HepG2 (cell line): ENCODE results near the gene LIPC. TPM values are rescaled to one million over a fixed set of nuclear protein-coding genes. Genes with fewer than 3 reads are reported as not detected.
A peak's percentile ranks its signal among the peaks of the same experiment; 100 is the strongest.

Experiments used
- ARNT ChIP-seq: fragments of 450-650 bp; IDR thresholded peaks from 2 replicates; pipeline ENCODE4 v1.6.1; 2017
- CEBPB ChIP-seq: IDR thresholded peaks from 2 replicates; pipeline ENCODE4 v1.6.1; 2011; ENCODE audit warnings: low read depth, low read length, improper control_type of control experiment, borderline replicate concordance
- FOSL2 ChIP-seq: sonication (generic); formaldehyde crosslinking; IDR thresholded peaks from 2 replicates; pipeline ENCODE4 v1.4.0; 2020; ENCODE audit warnings: missing genetic modification reagents
- GABPB1 ChIP-seq: IDR thresholded peaks from 2 replicates; pipeline ENCODE4 v1.6.1; 2016; ENCODE audit warnings: mild to moderate bottlenecking, missing genetic modification reagents, moderate library complexity, missing compliant biosample characterization
- GFI1 ChIP-seq: sonication (generic); formaldehyde crosslinking; IDR thresholded peaks from 2 replicates; pipeline ENCODE4 v1.5.0; 2020; ENCODE audit warnings: missing genetic modification reagents, mild to moderate bottlenecking, borderline replicate concordance
- ISL2 ChIP-seq: sonication (generic); formaldehyde crosslinking; IDR thresholded peaks from 2 replicates; pipeline ENCODE4 v1.5.0; 2020; ENCODE audit warnings: missing genetic modification reagents
- NCOA2 ChIP-seq: sonication (generic); formaldehyde crosslinking; IDR thresholded peaks from 2 replicates; pipeline ENCODE4 v1.8.0; 2022; ENCODE audit warnings: inconsistent platforms
- RBAK ChIP-seq: sonication (generic); formaldehyde crosslinking; IDR thresholded peaks from 2 replicates; pipeline ENCODE4 v1.5.1; 2020; ENCODE audit warnings: mild to moderate bottlenecking, missing genetic modification reagents
- TEAD3 ChIP-seq: optimal IDR thresholded peaks from 2 replicates; pipeline ENCODE3; 2016; ENCODE audit warnings: borderline replicate concordance
- ZNF292 ChIP-seq: sonication (generic); formaldehyde crosslinking; IDR thresholded peaks from 2 replicates; pipeline ENCODE4 v1.8.1; 2022; ENCODE audit warnings: mild to moderate bottlenecking, low read depth, missing genetic modification reagents, borderline replicate concordance
- ZNF382 ChIP-seq: sonication (generic); formaldehyde crosslinking; IDR thresholded peaks from 2 replicates; pipeline ENCODE4 v1.5.0; 2020; ENCODE audit warnings: missing genetic modification reagents, mild to moderate bottlenecking, borderline replicate concordance
- ZNF557 ChIP-seq: sonication (generic); formaldehyde crosslinking; IDR thresholded peaks from 2 replicates; pipeline ENCODE4 v1.4.0; 2020; ENCODE audit warnings: missing genetic modification reagents
- polyA plus RNA-seq, 8 experiments: library from polyadenylated mRNA; depleted of rRNA in 3 of 8; stranded (reverse) in 7 of 8; unstranded in 1 of 8; fragments of >200 nt; fragmentation: Illumina TruSeq in 4 of 8; extraction: Trizol in 4 of 8; gene quantifications; 2 replicates each; pipeline versions ENCODE4 v1.2.1 to v1.2.3, GENCODE V29; 2011 to 2016; ENCODE audit warnings: low read depth in 4 of 8, missing spikeins in 1 of 8, mixed read lengths in 1 of 8; ENCODE audit not compliant: insufficient read depth in 1 of 8
- total RNA-seq, 5 experiments: library from RNA; depleted of rRNA; stranded (reverse); fragments of >200 nt; fragmentation: Illumina TruSeq; extraction: Trizol; gene quantifications; 2 replicates each; pipeline ENCODE4 v1.2.3, GENCODE V29; 2016; ENCODE audit warnings: low read depth in 1 of 5
- TF ChIP-seq, protein P1 (sequence below), 2 experiments: sonication (generic) in 1 of 2; formaldehyde crosslinking in 1 of 2; IDR thresholded peaks; 2 replicates each; pipeline versions ENCODE4 v1.4.0 to v1.6.1; 2016 to 2020; ENCODE audit warnings: borderline replicate concordance in 1 of 2, low read depth in 1 of 2, mild to moderate bottlenecking in 1 of 2, missing genetic modification reagents in 1 of 2
- TF ChIP-seq, protein P2 (sequence below): sonication (generic); formaldehyde crosslinking; IDR thresholded peaks from 2 replicates; pipeline ENCODE4 v1.5.1; 2020; ENCODE audit warnings: missing genetic modification reagents, mild to moderate bottlenecking, borderline replicate concordance
- TF ChIP-seq, protein P3 (sequence below): IDR thresholded peaks from 2 replicates; pipeline ENCODE4 v1.6.1; 2012; ENCODE audit warnings: low read depth, low read length, improper control_type of control experiment
- TF ChIP-seq, protein P4 (sequence below): sonication (generic); formaldehyde crosslinking; IDR thresholded peaks from 2 replicates; pipeline ENCODE4 v1.8.1; 2023; ENCODE audit warnings: mild to moderate bottlenecking, missing genetic modification reagents
- TF ChIP-seq, protein P5 (sequence below): sonication (generic); formaldehyde crosslinking; IDR thresholded peaks from 2 replicates; pipeline ENCODE4 v1.8.0; 2022; ENCODE audit warnings: missing genetic modification reagents, mild to moderate bottlenecking, inconsistent platforms, borderline replicate concordance
- TF ChIP-seq, protein P6 (sequence below): sonication (generic); formaldehyde crosslinking; IDR thresholded peaks from 2 replicates; pipeline ENCODE4 v1.4.0; 2020; ENCODE audit warnings: missing genetic modification reagents

The LIPC gene
- total and polyA plus RNA-seq, 2 of the 13 experiments (the other 11 are each of a cell fraction or from before 2014, with no cell fraction given), result 26.0 to 38.0 TPM

DNA sequence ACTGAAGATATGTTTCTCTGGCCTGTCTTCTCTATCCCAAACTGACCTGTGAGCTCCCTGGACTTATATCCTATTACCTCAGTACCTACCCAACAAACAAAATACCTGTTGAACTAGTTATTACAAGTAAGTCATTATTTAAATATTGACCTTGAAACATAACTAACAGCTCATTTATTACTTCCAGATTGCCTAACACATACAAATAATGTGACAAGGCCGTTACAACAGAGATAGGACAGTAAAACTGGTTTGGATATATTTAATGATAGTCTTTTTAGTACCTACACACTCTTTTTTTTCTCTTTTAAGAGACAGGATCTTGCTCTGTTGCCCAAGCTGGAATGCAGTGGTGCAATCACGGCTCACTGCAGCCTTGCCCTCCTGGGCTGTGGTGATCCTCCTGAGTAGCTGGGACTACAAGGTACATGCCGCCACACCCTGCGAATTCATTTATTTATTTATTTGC is 172.7 kb downstream of the LIPC start (continued):
- TF ChIP-seq, protein P1, sequence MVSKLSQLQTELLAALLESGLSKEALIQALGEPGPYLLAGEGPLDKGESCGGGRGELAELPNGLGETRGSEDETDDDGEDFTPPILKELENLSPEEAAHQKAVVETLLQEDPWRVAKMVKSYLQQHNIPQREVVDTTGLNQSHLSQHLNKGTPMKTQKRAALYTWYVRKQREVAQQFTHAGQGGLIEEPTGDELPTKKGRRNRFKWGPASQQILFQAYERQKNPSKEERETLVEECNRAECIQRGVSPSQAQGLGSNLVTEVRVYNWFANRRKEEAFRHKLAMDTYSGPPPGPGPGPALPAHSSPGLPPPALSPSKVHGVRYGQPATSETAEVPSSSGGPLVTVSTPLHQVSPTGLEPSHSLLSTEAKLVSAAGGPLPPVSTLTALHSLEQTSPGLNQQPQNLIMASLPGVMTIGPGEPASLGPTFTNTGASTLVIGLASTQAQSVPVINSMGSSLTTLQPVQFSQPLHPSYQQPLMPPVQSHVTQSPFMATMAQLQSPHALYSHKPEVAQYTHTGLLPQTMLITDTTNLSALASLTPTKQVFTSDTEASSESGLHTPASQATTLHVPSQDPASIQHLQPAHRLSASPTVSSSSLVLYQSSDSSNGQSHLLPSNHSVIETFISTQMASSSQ (IDR thresholded peaks at IDR 0.05; ENCODE audit: low read depth), result no peak
- TF ChIP-seq, protein P1 (CRISPR knock-in tag; IDR thresholded peaks at IDR 0.05; ENCODE audit: borderline replicate concordance), result no peak
- 0 out of 2 replicates have a peak, but pooled peaks have one; percentile 12 for TF ChIP-seq FOSL2 (CRISPR knock-in tag)
- no peak for TF ChIP-seq ARNT
- TF ChIP-seq, protein P2, sequence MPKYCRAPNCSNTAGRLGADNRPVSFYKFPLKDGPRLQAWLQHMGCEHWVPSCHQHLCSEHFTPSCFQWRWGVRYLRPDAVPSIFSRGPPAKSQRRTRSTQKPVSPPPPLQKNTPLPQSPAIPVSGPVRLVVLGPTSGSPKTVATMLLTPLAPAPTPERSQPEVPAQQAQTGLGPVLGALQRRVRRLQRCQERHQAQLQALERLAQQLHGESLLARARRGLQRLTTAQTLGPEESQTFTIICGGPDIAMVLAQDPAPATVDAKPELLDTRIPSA (CRISPR knock-in tag), result no peak
- TF ChIP-seq, protein P3, sequence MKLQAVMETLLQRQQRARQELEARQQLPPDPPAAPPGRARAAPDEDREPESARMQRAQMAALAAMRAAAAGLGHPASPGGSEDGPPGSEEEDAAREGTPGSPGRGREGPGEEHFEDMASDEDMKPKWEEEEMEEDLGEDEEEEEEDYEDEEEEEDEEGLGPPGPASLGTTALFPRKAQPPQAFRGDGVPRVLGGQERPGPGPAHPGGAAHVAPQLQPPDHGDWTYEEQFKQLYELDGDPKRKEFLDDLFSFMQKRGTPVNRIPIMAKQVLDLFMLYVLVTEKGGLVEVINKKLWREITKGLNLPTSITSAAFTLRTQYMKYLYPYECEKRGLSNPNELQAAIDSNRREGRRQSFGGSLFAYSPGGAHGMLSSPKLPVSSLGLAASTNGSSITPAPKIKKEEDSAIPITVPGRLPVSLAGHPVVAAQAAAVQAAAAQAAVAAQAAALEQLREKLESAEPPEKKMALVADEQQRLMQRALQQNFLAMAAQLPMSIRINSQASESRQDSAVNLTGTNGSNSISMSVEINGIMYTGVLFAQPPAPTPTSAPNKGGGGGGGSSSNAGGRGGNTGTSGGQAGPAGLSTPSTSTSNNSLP, result no peak
- TF ChIP-seq, protein P4, sequence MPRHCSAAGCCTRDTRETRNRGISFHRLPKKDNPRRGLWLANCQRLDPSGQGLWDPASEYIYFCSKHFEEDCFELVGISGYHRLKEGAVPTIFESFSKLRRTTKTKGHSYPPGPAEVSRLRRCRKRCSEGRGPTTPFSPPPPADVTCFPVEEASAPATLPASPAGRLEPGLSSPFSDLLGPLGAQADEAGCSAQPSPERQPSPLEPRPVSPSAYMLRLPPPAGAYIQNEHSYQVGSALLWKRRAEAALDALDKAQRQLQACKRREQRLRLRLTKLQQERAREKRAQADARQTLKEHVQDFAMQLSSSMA (CRISPR knock-in tag), result no peak
- no peak for TF ChIP-seq RBAK (CRISPR knock-in tag)
- peak; percentile 42; the same call in 1 of the 2 replicates for TF ChIP-seq NCOA2 (CRISPR knock-in tag)
- peak; percentile 46 for TF ChIP-seq TEAD3
- no peak for TF ChIP-seq ZNF382 (CRISPR knock-in tag)
- no peak for TF ChIP-seq ZNF292 (CRISPR knock-in tag)
- 0 out of 2 replicates have a peak, but pooled peaks have one; percentile 16 for TF ChIP-seq ISL2
- no peak for TF ChIP-seq GABPB1 (CRISPR knock-in tag)
- TF ChIP-seq CEBPB, result peak; percentile 66
- no peak for TF ChIP-seq ZNF557 (CRISPR knock-in tag)
- TF ChIP-seq, protein P5, sequence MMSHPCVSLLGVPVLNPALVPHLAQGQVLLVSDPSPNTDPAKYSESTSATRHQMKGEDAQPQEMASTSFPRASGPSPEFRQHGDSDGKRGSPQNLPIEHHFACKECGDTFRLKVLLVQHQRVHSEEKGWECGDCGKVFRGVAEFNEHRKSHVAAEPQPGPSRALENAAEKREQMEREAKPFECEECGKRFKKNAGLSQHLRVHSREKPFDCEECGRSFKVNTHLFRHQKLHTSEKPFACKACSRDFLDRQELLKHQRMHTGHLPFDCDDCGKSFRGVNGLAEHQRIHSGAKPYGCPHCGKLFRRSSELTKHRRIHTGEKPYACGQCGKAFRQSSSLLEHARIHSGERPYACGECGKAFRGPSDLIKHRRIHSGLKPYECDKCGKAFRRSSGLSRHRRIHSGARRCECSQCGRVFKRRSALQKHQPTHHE (CRISPR knock-in tag), result no peak
- TF ChIP-seq, protein P6, sequence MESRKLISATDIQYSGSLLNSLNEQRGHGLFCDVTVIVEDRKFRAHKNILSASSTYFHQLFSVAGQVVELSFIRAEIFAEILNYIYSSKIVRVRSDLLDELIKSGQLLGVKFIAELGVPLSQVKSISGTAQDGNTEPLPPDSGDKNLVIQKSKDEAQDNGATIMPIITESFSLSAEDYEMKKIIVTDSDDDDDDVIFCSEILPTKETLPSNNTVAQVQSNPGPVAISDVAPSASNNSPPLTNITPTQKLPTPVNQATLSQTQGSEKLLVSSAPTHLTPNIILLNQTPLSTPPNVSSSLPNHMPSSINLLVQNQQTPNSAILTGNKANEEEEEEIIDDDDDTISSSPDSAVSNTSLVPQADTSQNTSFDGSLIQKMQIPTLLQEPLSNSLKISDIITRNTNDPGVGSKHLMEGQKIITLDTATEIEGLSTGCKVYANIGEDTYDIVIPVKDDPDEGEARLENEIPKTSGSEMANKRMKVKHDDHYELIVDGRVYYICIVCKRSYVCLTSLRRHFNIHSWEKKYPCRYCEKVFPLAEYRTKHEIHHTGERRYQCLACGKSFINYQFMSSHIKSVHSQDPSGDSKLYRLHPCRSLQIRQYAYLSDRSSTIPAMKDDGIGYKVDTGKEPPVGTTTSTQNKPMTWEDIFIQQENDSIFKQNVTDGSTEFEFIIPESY, result peak; percentile 91
- no peak for TF ChIP-seq GFI1 (CRISPR knock-in tag)
